ENCODE data around the gene CTNNA3.

CTNNA3 gene

GRCh38 chr10:66981361-66982052 lies 714.5 kb downstream of the CTNNA3 start:
- Histone ChIP-seq H3K27me3 (no peaks in the 10 kb centered on the region), H3K4me2 (no peak overlapping the region), H3K36me3 (no peaks in the 10 kb centered on the region), H4K20me1 (no peaks in the 10 kb centered on the region), H3K27ac (no peak overlapping the region), H3K9ac (no peak overlapping the region), H3K4me3 (no peak overlapping the region), H3K4me1 (no peaks in the 10 kb centered on the region), H3K9me3 (no peaks in the 10 kb centered on the region)
- no peak for TF ChIP-seq Cebpa-rat (IDR thresholded peaks at IDR 0.05)

DNA sequence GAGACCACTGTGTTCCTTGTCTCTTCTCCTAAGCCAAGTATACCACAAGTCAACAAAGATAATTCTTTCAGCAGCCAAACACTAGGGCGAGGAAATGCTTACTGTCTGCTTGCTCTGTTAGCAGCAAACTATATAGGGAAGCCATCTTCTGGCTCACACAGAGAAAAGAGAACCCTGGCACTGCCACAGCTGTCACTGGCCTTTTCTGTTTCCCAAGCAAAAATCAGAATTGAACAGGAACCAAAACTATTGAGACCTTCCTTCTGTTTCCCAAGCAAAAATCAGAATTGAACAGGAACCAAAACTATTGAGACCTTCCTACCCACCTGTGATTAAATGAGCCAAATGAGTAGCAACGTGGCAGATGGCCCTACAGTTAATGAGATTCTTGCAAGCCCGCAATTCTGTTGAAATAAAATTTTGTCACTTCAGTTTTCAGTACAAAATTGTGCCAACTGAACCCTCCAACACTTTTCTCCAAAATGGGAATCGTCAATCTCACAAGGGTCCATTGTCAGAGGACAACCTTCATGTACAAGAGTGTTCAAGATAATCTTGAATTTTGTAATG lies 715.7 kb downstream of the CTNNA3 start:
- no peaks in the 10 kb centered on the region for H3K27me3 ChIP-seq
- no peaks in the 10 kb centered on the region for H3K36me3 ChIP-seq
- no peaks in the 10 kb centered on the region for H4K20me1 ChIP-seq
- H3K9me3 ChIP-seq, result no peaks in the 10 kb centered on the region
- TF ChIP-seq Cebpa-rat (IDR thresholded peaks at IDR 0.05), result no peak
- no peak overlapping the region for H3K27ac ChIP-seq
- H3K4me2 ChIP-seq, result no peak overlapping the region
- no peak overlapping the region for H3K4me3 ChIP-seq
- no peaks in the 10 kb centered on the region for H3K4me1 ChIP-seq
- no peak overlapping the region for H3K9ac ChIP-seq

DNA sequence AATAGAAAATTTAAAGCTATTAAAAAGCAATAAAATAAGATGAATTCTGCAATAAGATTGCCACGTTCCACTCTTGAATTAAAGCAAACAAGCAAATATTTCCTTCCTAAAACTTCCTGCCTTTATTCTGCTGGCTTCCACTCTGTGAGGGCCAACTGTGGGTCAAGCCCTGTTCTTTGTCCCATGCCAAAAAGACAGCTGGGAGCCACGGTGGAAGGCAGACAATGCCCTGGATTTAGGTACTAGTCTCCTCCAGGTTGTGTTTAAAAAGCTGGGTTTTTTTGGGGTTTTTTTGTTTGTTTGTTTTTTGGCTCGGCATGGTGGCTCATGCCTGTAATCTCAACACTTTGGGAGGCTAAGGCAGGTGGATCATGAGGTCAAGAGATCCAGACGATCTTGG lies 731.0 kb downstream of the CTNNA3 start:
- Histone ChIP-seq H3K27ac (no peak overlapping the region), H3K9me3 (no peaks in the 10 kb centered on the region), H3K4me2 (no peak overlapping the region), H3K36me3 (no peaks in the 10 kb centered on the region), H3K27me3 (no peaks in the 10 kb centered on the region), H4K20me1 (no peaks in the 10 kb centered on the region), H3K4me3 (no peak overlapping the region), H3K9ac (no peak overlapping the region), H3K4me1 (no peaks in the 10 kb centered on the region)
- TF ChIP-seq Cebpa-rat (IDR thresholded peaks at IDR 0.05), result no peak

- no peaks in the 10 kb centered on the region for H4K20me1 ChIP-seq
- H3K9ac ChIP-seq, result no peak overlapping the region
- no peak overlapping the region for H3K4me2 ChIP-seq
- H3K4me3 ChIP-seq, result no peak overlapping the region
- no peaks in the 10 kb centered on the region for H3K36me3 ChIP-seq
- no peak overlapping the region for H3K27ac ChIP-seq
- H3K9me3 ChIP-seq, result no peaks in the 10 kb centered on the region
- H3K4me1 ChIP-seq, result no peaks in the 10 kb centered on the region
- no peaks in the 10 kb centered on the region for H3K27me3 ChIP-seq
- TF ChIP-seq Cebpa-rat (IDR thresholded peaks at IDR 0.05), result no peak
These were observed 737.5 kb downstream of the CTNNA3 start for GRCh38 chr10:66958466-66958865.

GRCh38 chr10:66951896-66952295 lies 744.1 kb downstream of the CTNNA3 start:
- Histone ChIP-seq H3K4me3 (no peak overlapping the region), H3K36me3 (no peaks in the 10 kb centered on the region), H3K27ac (no peak overlapping the region), H3K4me2 (no peak overlapping the region), H4K20me1 (no peaks in the 10 kb centered on the region), H3K27me3 (no peaks in the 10 kb centered on the region), H3K9me3 (no peaks in the 10 kb centered on the region), H3K9ac (no peak overlapping the region), H3K4me1 (no peaks in the 10 kb centered on the region)
- TF ChIP-seq Cebpa-rat (IDR thresholded peaks at IDR 0.05), result no peak

GRCh38 chr10:66943590-66943989 lies 752.4 kb downstream of the CTNNA3 start:
- H3K36me3 ChIP-seq, result no peaks in the 10 kb centered on the region
- H3K4me1 ChIP-seq, result no peaks in the 10 kb centered on the region
- H3K4me3 ChIP-seq, result no peak overlapping the region
- no peaks in the 10 kb centered on the region for H4K20me1 ChIP-seq
- H3K27ac ChIP-seq, result no peak overlapping the region
- H3K9ac ChIP-seq, result no peak overlapping the region
- no peaks in the 10 kb centered on the region for H3K27me3 ChIP-seq
- no peak for TF ChIP-seq Cebpa-rat (IDR thresholded peaks at IDR 0.05)
- no peak overlapping the region for H3K4me2 ChIP-seq
- H3K9me3 ChIP-seq, result no peaks in the 10 kb centered on the region

GRCh38 chr10:66942407-66942806 lies 753.6 kb downstream of the CTNNA3 start:
- Histone ChIP-seq H3K4me3 (no peak overlapping the region), H4K20me1 (no peaks in the 10 kb centered on the region), H3K4me2 (no peak overlapping the region), H3K27ac (no peak overlapping the region), H3K27me3 (no peaks in the 10 kb centered on the region), H3K9me3 (no peaks in the 10 kb centered on the region), H3K4me1 (no peaks in the 10 kb centered on the region), H3K9ac (no peak overlapping the region), H3K36me3 (no peaks in the 10 kb centered on the region)
- TF ChIP-seq Cebpa-rat (IDR thresholded peaks at IDR 0.05), result no peak

GRCh38 chr10:66941491-66941890 lies 754.5 kb downstream of the CTNNA3 start:
- no peaks in the 10 kb centered on the region for H3K4me1 ChIP-seq
- H4K20me1 ChIP-seq, result no peaks in the 10 kb centered on the region
- no peaks in the 10 kb centered on the region for H3K27me3 ChIP-seq
- H3K27ac ChIP-seq, result no peak overlapping the region
- TF ChIP-seq Cebpa-rat (IDR thresholded peaks at IDR 0.05), result no peak
- no peak overlapping the region for H3K4me3 ChIP-seq
- no peak overlapping the region for H3K4me2 ChIP-seq
- no peaks in the 10 kb centered on the region for H3K9me3 ChIP-seq
- no peak overlapping the region for H3K9ac ChIP-seq
- H3K36me3 ChIP-seq, result no peaks in the 10 kb centered on the region

DNA sequence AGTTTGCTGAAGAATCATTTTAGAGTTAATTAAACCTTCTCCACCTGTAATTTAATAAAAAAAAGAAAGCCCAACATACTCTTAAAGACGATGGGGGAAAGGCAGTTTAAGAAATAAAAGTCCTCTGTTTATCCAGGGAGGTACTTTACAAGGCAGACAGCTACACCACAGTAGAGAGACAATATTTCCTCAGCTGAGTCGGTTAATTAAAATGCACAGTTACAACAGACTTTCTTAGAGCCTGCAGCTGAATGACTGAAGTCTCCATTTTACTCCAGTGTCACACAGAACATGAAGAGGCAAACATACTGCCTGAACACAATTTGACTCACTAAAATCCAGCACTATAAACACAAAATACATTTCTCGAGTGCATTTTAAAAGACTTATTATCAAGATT lies 755.0 kb downstream of the CTNNA3 start:
- H3K4me2 ChIP-seq, result no peak overlapping the region
- H3K4me3 ChIP-seq, result no peak overlapping the region
- H3K4me1 ChIP-seq, result no peaks in the 10 kb centered on the region
- H3K9me3 ChIP-seq, result no peaks in the 10 kb centered on the region
- no peaks in the 10 kb centered on the region for H3K27me3 ChIP-seq
- H4K20me1 ChIP-seq, result no peaks in the 10 kb centered on the region
- no peaks in the 10 kb centered on the region for H3K36me3 ChIP-seq
- TF ChIP-seq Cebpa-rat (IDR thresholded peaks at IDR 0.05), result no peak
- no peak overlapping the region for H3K27ac ChIP-seq
- no peak overlapping the region for H3K9ac ChIP-seq

GRCh38 chr10:66934711-66935110 lies 761.3 kb downstream of the CTNNA3 start:
- TF ChIP-seq Cebpa-rat (IDR thresholded peaks at IDR 0.05), result no peak
- no peak overlapping the region for H3K27ac ChIP-seq
- no peak overlapping the region for H3K9ac ChIP-seq
- no peaks in the 10 kb centered on the region for H3K9me3 ChIP-seq
- H3K36me3 ChIP-seq, result no peaks in the 10 kb centered on the region
- H4K20me1 ChIP-seq, result no peaks in the 10 kb centered on the region
- no peaks in the 10 kb centered on the region for H3K27me3 ChIP-seq
- H3K4me1 ChIP-seq, result no peaks in the 10 kb centered on the region
- no peak overlapping the region for H3K4me2 ChIP-seq
- no peak overlapping the region for H3K4me3 ChIP-seq

All from BLaER1 (cell line).